Neural progenitor cell (in vitro differentiated cells): Measurements from ENCODE around the gene LRRC63.

ENCODE experiments used
- EZH2 ChIP-seq: fragments of 200-600 bp; sonication (generic); IDR thresholded peaks from 2 replicates; pipeline ENCODE4 v1.6.1; 2017; ENCODE audit warnings: antibody characterized with exemption, mild to moderate bottlenecking, moderate library complexity
- TF ChIP-seq, protein P1 (sequence below): fragments of 200-600 bp; sonication (generic); IDR thresholded peaks from 2 replicates; pipeline ENCODE4 v1.5.1; 2017; ENCODE audit warnings: antibody characterized with exemption, mild to moderate bottlenecking

DNA sequence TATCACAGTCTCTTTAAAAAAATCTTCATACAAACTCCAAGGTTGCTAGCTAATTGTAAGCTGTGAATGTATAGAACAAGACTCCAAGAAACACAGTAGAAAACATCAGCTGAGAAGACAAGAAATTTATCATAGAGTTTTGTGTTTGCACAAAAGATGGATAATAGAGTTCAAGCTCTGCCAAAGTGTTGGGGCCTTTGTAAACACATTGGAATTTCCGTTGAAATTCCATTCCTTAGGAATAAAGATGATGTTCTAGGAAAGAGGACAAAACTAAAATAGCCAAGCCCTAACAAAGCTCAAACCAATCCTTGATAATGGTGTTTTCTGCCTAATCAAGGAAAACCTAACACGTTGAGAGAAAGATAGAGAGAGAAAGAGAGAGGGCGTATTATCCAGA, 20.6 kb downstream of the LRRC63 start:
- no peak for TF ChIP-seq EZH2
- TF ChIP-seq, protein P1, sequence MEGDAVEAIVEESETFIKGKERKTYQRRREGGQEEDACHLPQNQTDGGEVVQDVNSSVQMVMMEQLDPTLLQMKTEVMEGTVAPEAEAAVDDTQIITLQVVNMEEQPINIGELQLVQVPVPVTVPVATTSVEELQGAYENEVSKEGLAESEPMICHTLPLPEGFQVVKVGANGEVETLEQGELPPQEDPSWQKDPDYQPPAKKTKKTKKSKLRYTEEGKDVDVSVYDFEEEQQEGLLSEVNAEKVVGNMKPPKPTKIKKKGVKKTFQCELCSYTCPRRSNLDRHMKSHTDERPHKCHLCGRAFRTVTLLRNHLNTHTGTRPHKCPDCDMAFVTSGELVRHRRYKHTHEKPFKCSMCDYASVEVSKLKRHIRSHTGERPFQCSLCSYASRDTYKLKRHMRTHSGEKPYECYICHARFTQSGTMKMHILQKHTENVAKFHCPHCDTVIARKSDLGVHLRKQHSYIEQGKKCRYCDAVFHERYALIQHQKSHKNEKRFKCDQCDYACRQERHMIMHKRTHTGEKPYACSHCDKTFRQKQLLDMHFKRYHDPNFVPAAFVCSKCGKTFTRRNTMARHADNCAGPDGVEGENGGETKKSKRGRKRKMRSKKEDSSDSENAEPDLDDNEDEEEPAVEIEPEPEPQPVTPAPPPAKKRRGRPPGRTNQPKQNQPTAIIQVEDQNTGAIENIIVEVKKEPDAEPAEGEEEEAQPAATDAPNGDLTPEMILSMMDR: no peak
